GM13977 (cell line): ENCODE data around the gene PPP6R2.
A peak's percentile ranks its signal among the peaks of the same experiment; 100 is the strongest.
"Not testable (repeated sequence)": the region's sequence is repeated elsewhere in the genome, so short reads cannot be mapped to it uniquely, and the experiment has no call there.

Experiments
- DNase-seq: peaks from one replicate; pipeline ENCODE4 v3.0.0; 2012; ENCODE audit warnings: low spot score
- in situ Hi-C: fragments of 300-500 bp; cut with MboI; formaldehyde crosslinking; loops from one replicate; pipeline ENCODE4 v1.12.0; 2022; ENCODE audit warnings: low sequenced_read_pairs, low pct_unique_long_range_greater_than_20kb, mixed read lengths, inconsistent platforms; ENCODE audit not compliant: unreplicated experiment
- TF ChIP-seq, protein P1 (sequence below): IDR thresholded peaks from 2 replicates; pipeline ENCODE4 v1.5.1; 2012; ENCODE audit warnings: mild to moderate bottlenecking, control low read depth; ENCODE audit not compliant: insufficient read depth; ENCODE audit errors: extremely low read depth, missing control alignments

Gene PPP6R2

DNA sequence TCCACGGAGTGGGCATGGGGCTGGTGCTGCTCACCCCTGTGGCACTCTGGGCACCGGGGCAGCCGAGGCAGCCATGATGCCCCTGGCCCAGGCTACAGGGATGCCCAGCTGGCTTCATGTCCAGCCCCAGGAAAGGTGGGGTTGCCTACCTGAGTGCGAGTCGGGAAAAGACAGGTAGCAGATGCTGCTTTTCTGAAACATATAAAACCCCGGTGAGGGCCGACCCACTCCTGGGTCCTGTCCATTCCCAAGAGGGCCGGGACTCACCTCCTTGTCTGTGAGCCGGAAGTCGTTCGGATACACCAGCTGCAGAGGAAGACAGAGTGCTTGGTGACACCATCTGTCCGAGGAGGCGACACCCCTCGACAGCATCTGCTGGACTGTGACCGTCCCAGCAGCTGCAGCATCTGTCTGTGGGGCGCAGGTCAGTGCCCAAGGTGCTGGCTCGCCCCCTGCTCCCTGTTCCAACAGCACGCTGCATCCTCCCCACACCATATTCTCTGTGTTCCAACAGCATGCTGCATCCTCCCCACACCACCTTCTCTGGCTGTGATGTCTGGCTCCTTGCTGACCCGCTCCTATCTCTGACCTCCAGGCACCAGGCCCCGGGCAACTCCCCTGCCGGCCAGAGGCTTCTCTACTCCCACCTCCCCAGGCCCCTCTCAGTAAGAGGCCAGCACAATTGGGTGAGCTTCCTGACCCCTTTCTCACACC lies 24.3 kb upstream of the PPP6R2 start:
- DNase-seq = peak; percentile 14
- in situ Hi-C loops = no loop called here
- TF ChIP-seq, protein P1, sequence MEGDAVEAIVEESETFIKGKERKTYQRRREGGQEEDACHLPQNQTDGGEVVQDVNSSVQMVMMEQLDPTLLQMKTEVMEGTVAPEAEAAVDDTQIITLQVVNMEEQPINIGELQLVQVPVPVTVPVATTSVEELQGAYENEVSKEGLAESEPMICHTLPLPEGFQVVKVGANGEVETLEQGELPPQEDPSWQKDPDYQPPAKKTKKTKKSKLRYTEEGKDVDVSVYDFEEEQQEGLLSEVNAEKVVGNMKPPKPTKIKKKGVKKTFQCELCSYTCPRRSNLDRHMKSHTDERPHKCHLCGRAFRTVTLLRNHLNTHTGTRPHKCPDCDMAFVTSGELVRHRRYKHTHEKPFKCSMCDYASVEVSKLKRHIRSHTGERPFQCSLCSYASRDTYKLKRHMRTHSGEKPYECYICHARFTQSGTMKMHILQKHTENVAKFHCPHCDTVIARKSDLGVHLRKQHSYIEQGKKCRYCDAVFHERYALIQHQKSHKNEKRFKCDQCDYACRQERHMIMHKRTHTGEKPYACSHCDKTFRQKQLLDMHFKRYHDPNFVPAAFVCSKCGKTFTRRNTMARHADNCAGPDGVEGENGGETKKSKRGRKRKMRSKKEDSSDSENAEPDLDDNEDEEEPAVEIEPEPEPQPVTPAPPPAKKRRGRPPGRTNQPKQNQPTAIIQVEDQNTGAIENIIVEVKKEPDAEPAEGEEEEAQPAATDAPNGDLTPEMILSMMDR = no peak

DNA sequence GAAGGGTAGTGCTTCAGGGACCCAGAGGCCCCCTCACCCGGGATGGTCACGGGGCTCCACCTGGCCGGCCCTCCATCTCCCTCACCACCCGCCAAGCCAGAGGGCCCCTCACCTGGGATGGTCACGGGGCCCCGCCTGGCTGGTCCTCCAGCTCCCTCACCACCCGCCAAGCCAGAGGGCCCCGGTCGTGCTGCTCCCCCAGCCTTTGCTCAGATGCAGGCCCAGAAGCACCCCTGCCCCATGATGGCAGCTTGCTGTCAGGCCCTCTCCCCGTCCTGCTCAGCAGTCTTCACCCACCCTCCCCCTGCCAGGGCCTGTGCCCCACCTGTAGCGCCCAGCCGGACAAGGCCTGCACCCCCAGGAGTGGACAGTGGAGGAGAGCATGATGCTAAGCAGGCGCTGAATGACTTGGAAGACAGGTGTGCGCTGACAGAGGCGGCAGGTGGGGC lies 23.6 kb upstream of the PPP6R2 start:
- TF ChIP-seq, protein P1 = no peak
- in situ Hi-C loops = no loop called here
- DNase-seq = peak; percentile 15

DNA sequence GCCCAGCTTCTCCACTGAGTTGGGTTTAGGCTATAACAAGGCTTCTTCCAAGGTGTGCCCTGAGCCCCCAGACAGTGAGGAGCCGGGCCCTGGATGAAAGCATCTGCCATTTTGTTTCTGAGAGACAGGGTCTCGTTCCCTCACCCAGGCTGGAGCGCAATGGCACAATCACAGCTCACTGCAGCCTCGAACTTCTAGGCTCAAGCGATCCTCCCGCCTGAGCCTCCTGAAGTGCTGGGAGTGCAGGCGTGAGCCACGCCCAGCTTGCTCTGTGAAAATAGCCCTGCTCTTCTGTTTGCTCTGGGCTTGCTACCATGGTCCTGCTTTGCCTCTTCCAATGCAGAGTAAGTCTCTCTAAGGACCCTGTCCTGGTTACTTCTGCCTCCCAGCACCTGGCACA lies 23.0 kb upstream of the PPP6R2 start:
- no peak for DNase-seq
- in situ Hi-C loops = loop anchor here (10.0 kb wide), 1 partner anchor 45 kb away; the partner anchor contains the start of gene MAPK11
- TF ChIP-seq, protein P1 = no peak

DNA sequence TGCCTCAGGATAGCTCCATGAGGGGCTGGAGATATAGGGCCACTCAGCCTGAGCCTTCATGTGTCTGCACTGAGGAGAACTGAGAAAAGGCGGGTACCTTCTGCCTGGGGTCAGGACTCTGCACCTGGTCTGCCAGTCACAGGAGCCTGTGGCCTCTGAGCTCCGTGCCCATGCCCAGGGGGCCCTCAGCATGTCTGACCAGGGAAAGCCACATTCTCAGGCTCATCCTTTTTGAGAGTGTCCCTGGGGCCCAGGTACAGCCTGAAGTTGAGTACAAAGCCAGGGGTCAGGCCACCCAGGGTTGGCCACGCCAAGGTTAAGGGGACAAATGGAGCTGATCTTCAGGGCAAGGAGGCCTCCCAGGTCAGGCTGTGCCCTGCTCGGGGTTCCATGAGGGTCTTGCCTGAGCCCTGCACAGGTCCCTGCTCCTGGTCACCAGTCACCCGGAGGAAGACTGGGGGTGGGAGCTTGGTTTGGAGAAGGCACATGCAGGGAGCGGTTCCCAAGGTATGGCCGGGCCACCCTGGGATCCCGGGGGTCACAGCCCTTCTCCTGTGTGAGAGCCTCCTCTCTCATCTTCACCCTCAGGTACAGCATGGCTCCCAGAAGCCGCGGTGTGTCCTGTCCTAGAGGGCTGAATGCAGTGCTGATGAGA lies 22.3 kb upstream of the PPP6R2 start:
- peak; percentile 17 for DNase-seq
- TF ChIP-seq, protein P1 = no peak
- in situ Hi-C loops = loop anchor here (10.0 kb wide), 1 partner anchor 46 kb away; the partner anchor contains the start of gene MAPK11

DNA sequence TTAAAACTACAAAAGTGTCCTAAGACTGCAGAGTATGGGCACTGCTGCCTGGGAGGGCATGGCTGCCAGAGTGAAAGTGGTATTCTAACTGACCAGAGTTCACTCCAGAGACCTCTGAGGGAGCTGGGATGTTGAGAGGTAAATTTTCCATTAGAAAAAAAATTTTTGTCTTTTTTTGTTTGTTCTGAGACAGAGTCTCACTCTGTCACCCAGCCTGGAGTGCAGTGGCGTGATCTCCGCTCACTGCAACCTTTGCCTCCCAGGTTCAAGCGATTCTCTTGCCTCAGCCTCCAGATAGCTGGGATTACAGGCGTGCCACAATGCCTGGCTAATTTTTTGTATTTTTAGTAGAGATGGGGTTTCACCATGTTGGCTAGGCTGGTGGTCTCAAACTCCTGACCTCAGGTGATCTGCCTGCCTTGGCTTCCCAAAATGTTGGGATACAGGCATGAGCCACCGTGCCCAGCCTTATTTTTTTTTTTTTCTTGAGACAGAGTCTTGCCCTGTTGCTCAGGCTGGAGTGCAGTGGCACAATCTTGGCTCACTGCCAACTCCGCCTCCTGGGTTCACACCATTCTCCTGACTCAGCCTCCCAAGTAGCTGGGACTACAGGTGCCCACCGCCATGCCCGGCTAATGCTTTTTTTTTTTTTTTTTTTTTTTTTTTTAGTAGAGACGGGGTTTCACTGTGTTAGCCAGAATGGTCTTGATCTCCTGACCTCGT lies 20.6 kb upstream of the PPP6R2 start:
- not testable (repeated sequence) for DNase-seq
- in situ Hi-C loops = loop anchor here (10.0 kb wide), 1 partner anchor 48 kb away; the partner anchor contains the start of gene MAPK11

DNA sequence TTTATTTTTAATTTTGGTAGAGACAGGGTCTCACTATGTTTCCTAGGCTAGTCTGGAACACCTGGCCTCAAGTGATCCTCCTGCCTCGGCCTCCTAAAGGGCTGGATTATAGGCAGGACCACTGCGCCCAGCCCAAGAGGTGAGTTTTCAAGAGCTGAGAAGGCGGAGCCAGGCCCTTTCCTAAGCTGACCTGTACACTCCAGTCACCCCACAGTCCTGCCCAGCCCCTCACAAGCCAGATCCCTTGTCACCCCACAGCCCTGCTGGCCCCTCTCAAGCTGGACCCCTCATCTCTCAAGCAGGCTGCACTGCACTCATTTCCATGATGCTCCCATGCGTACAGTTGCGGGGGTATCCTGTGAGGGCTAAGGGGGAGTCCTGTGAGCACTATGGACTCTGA lies 19.2 kb upstream of the PPP6R2 start:
- no peak for DNase-seq
- in situ Hi-C loops = loop anchor here (10.0 kb wide), 1 partner anchor 49 kb away; the partner anchor contains the start of gene MAPK11
- TF ChIP-seq, protein P1 = no peak
